ENCODE measurements around the gene TNNT3.

GRCh38 chr11:1928470-1928890, 9.0 kb downstream of the TNNT3 start:
- TF ChIP-seq CTCF (conservative IDR thresholded peaks at IDR 0.05), result no peak
- no peak for TF ChIP-seq EZH2 (IDR thresholded peaks at IDR 0.05; ENCODE audit: low read depth)
